T47D (cell line): ENCODE results near the gene MAP2K5.

ENCODE experiments used
- DNase-seq, 2 experiments: peaks; one replicate each; pipeline versions ENCODE4 v3.0.0 to v3.0.0-alpha.2; 2011 to 2012; ENCODE audit warnings: low read depth in 1 of 2, low spot score in 1 of 2
- JUND ChIP-seq: IDR thresholded peaks from 2 replicates; pipeline ENCODE4 v1.6.1; 2012; ENCODE audit warnings: low read depth
- in situ Hi-C: cut with HindIII; loops from 2 replicates; pipeline ENCODE4 v1.10.0; 2016; ENCODE audit warnings: low sequenced_read_pairs, low pct_unique_long_range_greater_than_20kb

MAP2K5 gene

DNA sequence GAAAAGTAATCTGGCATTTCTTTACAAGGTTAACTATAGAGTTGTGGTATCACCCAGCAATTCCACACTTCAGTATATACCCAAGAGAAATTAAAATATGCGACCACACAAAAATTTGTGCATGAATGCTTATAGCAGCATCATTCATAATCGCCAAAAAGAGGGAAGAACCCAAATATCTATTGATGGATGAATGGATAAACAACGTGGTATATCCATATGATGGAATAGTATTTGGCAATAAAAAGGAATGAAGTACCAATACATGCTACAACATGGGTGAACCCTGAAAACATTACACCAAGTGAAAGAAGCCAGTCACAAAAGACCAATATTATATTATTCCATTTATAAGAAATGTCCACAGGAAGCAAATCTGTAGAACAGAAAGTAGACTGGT, 274.2 kb downstream of the MAP2K5 start:
- in situ Hi-C loops = no loop called here
- TF ChIP-seq JUND = no peak
- DNase-seq = no peak

DNA sequence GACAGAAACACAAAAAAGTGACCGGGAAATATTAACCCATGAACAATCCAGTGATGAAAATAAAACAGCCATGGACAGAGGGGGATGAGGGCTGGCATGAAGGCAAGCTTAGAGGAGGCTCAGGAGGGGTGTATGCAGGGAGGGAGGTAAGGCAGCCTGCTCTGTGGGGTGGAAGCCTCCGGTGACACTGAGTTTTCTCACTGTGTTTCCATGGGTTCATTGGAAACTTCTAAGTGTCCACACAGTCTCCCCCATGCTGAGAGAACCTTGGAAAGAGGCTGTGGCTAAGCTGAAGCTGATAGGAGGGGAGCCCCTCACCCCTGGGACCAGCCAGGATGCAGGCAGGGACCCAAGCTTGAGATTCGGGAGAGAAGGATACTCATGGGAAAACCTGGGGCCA, 276.0 kb downstream of the MAP2K5 start:
- DNase-seq = no peak
- in situ Hi-C loops = no loop called here
- TF ChIP-seq JUND = no peak

DNA sequence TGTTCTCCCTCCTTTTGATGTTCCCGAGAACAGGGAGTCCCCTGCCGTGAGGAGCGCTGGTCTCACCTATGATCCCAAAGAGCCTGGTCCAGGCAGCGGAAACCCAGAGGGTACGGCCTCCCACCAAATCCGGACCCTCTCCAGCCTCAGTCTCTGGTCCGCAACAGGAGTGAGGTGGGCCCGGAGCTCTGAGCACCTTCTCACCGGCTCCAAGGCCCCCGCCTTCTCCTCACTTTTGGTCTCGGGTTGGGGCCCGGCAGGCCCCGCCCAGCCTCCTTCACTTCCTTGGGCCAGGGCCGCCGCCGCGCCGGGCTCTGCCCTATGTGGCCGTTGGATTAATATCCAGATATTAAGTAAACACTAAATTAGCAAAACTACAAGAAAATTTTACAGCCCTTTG, 277.1 kb downstream of the MAP2K5 start:
- DNase-seq = no peak
- in situ Hi-C loops = no loop called here
- no peak for TF ChIP-seq JUND

DNA sequence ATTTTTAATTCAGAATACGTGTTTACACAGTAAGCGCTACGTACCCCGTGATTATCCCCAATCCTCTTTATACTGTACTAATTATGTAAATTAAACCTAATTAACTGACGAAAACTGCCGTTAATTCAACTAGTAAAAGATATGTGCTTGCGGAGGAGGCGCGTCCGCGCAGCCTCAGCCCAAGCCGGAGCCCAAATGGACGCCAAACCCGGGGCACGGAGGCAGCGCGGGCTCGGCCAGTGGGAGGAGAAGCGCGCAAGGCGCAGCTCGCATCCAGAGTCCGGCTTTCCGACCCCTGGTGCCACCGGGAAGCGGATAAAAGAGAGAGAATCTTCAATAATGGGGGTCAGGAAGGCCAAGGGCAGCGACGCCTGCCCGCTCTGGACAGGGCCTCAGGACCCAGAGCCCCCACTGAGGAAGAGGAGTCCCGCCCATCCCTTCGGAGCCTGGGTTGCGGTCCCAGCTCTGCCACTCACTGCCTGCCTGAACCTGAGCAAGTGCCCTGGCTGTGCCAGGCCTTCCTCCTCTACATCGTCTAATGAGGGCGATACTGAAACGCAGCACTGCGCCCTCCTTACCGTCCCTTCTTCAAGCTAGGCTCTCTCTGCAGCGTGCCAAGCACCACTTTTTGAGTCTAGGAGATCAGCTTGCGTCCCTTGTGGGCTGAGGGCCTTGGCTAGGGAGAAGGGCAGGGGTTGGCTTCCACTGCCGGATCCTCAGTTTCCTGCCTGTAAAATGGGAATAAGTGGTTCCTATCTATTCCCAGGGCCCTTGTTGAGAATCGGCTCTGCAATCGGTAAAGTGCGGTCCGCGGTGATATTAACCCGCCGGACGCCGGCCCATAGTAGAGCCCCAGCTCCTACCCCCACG, 277.9 kb downstream of the MAP2K5 start:
- TF ChIP-seq JUND = no peak
- in situ Hi-C loops = no loop called here
- DNase-seq = no peak

DNA sequence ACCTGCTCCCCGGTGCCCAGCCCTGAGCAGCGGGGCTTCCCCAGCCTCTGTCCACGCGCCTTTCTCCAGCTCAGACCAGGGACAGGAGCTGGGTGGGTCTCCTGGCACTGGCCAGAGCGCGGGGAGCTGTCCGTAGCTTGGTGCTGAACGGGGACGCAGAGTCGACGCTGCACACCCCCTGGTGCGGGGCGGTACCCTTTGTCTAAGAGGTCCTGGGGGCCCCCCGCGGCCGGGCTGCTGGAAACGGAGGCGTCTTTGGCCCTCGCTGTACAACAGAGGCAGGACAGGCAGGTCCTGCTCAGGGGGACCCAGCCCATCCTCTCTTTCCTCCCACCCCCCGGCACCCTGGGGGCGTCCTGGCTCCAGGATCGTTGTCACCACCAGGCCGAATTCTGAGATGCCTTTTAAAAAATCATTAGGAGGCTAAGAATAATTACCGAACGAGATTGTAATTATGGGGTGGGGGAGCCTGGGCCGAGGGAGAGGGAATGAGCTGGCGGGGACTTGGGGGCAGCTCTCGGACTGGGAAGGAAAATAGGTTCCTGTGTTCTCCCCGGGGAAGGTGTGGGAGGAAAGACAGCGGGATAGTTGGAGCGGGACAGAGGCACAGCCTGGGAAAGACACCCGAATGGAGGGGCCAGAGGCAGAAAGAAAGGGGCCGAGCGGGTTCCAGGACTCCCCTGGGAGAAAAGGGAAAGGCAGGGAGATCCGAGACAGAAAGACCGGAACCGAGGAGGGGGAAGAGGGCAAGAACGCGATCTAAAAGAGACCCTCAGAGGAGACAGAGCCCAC, 278.7 kb downstream of the MAP2K5 start:
- in situ Hi-C loops = no loop called here
- no peak for TF ChIP-seq JUND
- DNase-seq = peak; percentile 56 to 93

DNA sequence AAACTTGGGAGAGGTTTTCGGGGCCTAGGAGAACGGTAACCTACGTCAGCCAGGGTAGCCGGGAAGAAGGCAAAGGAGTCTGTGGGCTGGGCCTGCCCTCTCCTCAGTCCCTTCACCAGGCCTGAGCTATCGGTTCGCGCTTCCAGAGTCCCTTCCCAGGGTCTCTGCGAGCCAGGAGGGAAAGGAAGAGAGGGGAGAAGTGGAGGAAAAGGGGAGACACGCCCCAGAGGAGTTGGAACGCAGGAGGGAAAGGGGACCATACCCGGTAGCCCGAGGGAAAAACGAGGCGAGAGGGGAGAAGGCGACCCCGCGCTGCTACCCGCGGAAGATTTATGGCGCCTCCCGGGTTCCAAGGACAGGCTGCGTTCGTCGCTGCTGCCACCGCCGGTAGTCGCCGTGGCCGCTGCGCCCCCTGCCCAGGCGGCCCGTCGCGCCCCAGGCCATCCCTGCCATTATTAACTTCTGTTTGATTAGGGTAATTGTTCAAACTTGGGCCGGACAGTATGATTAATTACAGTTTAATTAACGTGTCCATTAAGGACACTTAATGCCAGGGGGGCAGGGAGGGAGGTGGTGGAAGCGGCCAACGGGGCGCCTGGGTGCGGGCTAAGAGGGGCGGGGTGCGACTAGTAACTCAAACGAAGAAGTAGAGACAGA, 279.4 kb downstream of the MAP2K5 start:
- TF ChIP-seq JUND = no peak
- in situ Hi-C loops = no loop called here
- no peak for DNase-seq

DNA sequence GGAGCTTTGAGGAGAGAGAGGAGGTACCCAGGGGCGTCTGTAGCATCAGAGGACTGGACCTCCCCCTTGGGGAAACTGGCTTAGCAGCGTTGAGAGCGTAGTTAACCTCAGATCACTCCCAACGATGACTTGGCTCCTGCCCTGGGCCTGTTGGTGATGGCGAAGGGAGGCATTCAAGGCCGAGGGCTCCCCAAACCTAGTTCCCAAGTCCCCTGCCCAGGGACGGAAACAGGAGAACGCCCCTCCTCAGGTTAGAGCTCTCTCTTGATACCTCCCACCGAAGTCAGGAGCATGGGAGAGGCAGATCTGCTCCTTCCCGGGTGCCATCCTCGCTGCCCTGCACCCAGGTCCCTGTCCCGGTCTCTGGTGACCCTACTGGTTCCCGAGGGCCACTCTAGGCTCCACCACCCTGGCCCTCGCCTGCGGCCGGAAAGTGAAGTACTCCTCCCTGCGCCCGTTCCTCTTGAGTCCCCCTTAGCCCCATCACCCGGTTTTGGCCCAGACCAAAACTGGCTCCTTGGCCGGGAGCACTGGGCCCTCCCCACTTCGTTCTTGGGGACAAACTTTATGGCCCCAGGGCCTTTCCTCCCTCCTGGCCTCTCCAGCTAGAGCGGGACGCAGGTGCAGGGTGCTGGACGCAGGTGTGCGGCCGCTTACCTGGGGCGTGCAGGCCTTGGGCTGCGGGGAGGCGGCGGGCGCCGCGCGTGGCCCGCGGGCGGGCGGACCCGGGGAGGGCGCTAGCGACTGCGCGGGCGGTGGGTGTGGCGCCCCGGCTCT, 280.2 kb downstream of the MAP2K5 start:
- no peak for TF ChIP-seq JUND
- DNase-seq = no peak
- in situ Hi-C loops = no loop called here

DNA sequence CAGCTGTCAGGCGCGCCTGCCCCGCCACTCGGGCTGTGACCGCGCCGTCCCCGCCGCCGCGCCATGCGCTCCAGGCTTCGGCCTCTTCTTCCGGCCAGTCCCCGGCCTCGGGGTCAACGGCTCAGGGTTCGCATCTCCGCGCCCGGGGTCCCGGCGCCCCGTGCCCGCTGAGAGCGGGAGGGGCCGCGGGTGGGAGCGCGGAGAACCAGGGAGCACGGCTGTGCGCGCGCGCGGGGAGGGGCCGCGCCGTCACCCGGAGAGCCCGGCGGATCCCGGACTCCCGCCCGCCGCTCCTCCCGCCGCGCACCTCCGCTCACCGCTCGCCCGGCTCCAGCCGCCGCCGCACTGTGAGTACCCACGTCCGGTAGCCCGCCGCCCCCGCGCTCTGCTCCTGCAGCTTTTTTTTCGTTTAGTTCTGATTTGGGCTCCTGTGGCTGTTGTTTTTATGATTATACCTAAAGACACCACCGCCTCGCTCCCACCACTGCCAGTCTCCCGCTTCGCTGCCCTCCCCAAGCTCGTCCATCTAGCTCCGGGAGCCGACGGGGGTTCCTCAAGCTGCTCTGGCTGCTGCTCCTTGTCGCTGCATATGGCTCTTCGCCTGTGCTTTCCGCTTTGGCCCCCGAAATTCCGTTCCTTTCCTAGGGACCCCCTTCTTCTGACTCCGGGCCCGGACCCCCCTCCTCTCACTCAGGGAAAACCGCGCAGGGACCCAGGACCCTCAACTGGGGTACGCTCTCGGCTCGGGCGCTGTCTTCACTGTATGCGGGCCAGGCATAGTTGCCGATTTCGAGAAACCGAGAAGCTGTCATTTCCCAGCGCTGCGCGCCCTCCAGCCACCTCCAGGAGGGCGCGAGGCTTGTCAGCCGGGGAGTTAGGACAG, 281.1 kb downstream of the MAP2K5 start:
- in situ Hi-C loops = no loop called here
- TF ChIP-seq JUND = no peak
- DNase-seq = no peak

DNA sequence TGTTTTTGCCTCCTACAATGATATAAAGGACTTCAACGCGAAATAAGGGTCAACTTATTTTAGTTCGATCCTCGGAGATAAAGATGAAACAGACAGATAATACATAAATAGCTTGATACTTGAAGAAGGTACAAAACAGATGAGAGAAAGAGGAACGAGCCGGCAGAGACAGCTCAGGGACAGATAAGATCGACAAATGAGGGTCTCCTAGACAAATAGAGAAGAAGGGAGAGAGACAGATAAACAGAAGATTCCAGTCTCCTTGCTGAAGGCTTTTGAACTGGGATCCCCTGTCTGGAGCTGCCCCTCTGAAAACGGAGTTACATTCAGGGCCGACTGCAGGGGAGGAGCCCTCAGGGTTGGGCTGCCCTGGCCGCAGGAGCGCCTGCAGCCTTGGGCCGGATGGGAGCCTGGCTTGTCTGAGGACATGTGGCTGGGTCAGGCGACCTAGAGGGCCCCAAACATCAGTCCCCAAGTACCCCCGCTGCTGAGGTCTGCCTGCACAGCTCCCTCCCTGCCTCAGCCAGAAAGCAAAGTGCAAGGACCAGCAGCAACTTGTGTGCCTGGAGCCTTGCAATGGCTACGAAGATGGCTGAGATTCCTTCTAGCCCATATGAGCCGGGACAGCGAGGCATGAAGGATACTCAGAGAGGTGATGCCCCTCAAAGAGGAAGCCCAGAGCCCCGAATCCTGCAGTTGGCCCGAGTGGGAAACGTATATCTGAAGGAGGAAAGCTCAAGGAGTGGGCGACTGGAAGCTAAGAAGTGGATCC, 281.9 kb downstream of the MAP2K5 start:
- TF ChIP-seq JUND = no peak
- no peak for DNase-seq
- in situ Hi-C loops = no loop called here

DNA sequence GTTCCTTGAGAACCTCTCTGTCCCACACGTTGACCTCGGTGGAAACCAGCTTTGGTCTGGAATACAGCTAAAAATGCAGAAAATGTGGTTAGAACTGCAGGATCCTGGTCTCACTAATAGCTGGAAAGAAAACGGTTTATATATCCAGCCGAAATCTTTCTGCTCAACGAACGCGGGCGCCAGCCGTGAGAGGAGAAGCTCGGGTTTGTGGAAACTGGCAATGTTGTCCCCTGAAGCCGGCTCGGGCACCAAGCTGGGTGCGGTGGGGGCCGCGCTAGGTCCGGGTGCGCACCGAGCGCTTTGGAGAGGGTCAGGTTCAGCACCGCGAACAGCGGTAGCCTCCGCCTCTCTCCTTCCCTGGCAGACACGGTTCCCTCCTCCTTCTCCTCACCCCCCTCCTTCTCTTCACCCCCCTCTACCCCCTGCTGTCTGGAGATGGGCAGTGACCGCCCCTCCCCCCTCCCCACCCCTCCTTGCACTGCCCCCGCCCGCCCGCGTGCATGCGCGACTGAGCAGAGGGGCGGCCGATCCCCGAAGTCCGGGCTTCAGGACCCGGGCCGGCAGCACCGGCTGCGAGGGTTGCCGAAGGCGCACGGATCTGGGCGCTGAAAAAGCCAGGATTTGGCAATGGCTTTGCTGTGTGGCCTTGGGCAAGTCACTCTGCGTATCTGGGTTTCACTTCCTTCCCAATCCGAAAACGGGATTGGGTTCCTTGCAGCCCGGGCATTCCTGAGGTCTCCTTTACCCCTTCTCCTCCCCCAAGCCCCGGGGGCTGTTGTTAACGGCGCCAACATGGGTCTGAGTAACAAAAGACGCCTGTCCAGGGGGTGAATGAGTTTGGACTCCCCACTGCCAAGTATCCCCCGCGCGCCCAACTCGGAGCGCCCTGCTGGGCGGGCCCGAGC, 282.7 kb downstream of the MAP2K5 start, which contains the start of gene SKOR1:
SKOR1 (plus strand) TSS at position 534 of the 905 bp plus-strand sequence; CDS start at position 628, 94 bp downstream.
- TF ChIP-seq JUND = no peak
- in situ Hi-C loops = no loop called here
- DNase-seq = peak; percentile 57 to 96
